SK-N-SH (cell line): ENCODE results near the gene AP2A1.

Experiments used
- CTCF ChIP-seq: fragments of 200-600 bp; sonication (generic); IDR thresholded peaks from 2 replicates; pipeline ENCODE4 v1.6.1; 2017; ENCODE audit warnings: antibody characterized with exemption, mild to moderate bottlenecking, moderate library complexity
- IRF3 ChIP-seq: fragments of 150-350 bp; IDR thresholded peaks from 2 replicates; pipeline ENCODE4 v1.6.1; 2016; ENCODE audit warnings: mild to moderate bottlenecking, low read depth, low read length
- JUND ChIP-seq: IDR thresholded peaks from 2 replicates; pipeline ENCODE4 v1.4.0; 2012
- NFIC ChIP-seq: IDR thresholded peaks from 2 replicates; pipeline ENCODE4 v1.4.0; 2012; ENCODE audit warnings: borderline replicate concordance
- POLR2AphosphoS5 ChIP-seq: IDR thresholded peaks from 2 replicates; pipeline ENCODE4 v1.6.1; 2012; ENCODE audit warnings: low read depth, low read length
- RFX5 ChIP-seq: IDR thresholded peaks from 2 replicates; pipeline ENCODE4 v1.6.1; 2012; ENCODE audit warnings: mild to moderate bottlenecking, improper control_type of control experiment, low read length
- SMC3 ChIP-seq: IDR thresholded peaks from 2 replicates; pipeline ENCODE4 v1.6.1; 2012; ENCODE audit warnings: low read depth, low read length, improper control_type of control experiment
- TAF1 ChIP-seq: IDR thresholded peaks from 2 replicates; pipeline ENCODE4 v1.6.1; 2012; ENCODE audit warnings: low read depth, mild to moderate bottlenecking, low read length, moderate library complexity, borderline replicate concordance
- TEAD4 ChIP-seq: IDR thresholded peaks from 2 replicates; pipeline ENCODE4 v1.4.0; 2012; ENCODE audit warnings: mild to moderate bottlenecking, borderline replicate concordance; ENCODE audit not compliant: insufficient read depth
- YY1 ChIP-seq: IDR thresholded peaks from 2 replicates; pipeline ENCODE4 v1.4.0; 2012; ENCODE audit warnings: low read depth, mild to moderate bottlenecking

GRCh38 chr19:49829721-49830120 is 62.9 kb downstream of the AP2A1 start:
- TF ChIP-seq CTCF (no peak), TEAD4 (no peak), RFX5 (no peak), IRF3 (no peak), JUND (no peak), NFIC (no peak), TAF1 (no peak), SMC3 (no peak), YY1 (no peak), POLR2AphosphoS5 (no peak)
